Adipocyte (in vitro differentiated cells): ENCODE data around the gene OR51T1.
"Not testable (repeated sequence)": the region's sequence is repeated elsewhere in the genome, so short reads cannot be mapped to it uniquely, and the experiment has no call there.

Source experiments
- DNase-seq: peaks from one replicate; pipeline ENCODE4 v3.0.0-alpha.2; 2015; ENCODE audit warnings: low read depth
- H3K27me3 ChIP-seq: replicated peaks from 2 replicates; pipeline ENCODE4 v1.7.0; 2013; ENCODE audit warnings: mild to moderate bottlenecking, low read length, moderate library complexity; ENCODE audit not compliant: control insufficient read depth, insufficient read depth
- H3K36me3 ChIP-seq: 2 replicates; pipeline ENCODE4 v1.7.0; 2013; ENCODE audit warnings: low read length, mild to moderate bottlenecking, moderate library complexity; ENCODE audit not compliant: control insufficient read depth, insufficient read depth, severe bottlenecking
- H3K4me1 ChIP-seq: 2 replicates; pipeline ENCODE4 v1.7.0; 2013; ENCODE audit warnings: mild to moderate bottlenecking, low read length, moderate library complexity; ENCODE audit not compliant: control insufficient read depth, insufficient read depth
- H3K4me3 ChIP-seq: 2 replicates; pipeline ENCODE4 v1.7.0; 2013; ENCODE audit warnings: mild to moderate bottlenecking, low read length, moderate library complexity
- H3K9ac ChIP-seq: 2 replicates; pipeline ENCODE4 v1.7.0; 2013; ENCODE audit warnings: mild to moderate bottlenecking, low read length, moderate library complexity
- H3K9me3 ChIP-seq: 2 replicates; pipeline ENCODE4 v1.7.0; 2013; ENCODE audit warnings: mild to moderate bottlenecking, low read length, moderate library complexity; ENCODE audit not compliant: control insufficient read depth

Gene OR51T1, protein sequence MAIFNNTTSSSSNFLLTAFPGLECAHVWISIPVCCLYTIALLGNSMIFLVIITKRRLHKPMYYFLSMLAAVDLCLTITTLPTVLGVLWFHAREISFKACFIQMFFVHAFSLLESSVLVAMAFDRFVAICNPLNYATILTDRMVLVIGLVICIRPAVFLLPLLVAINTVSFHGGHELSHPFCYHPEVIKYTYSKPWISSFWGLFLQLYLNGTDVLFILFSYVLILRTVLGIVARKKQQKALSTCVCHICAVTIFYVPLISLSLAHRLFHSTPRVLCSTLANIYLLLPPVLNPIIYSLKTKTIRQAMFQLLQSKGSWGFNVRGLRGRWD

DNA sequence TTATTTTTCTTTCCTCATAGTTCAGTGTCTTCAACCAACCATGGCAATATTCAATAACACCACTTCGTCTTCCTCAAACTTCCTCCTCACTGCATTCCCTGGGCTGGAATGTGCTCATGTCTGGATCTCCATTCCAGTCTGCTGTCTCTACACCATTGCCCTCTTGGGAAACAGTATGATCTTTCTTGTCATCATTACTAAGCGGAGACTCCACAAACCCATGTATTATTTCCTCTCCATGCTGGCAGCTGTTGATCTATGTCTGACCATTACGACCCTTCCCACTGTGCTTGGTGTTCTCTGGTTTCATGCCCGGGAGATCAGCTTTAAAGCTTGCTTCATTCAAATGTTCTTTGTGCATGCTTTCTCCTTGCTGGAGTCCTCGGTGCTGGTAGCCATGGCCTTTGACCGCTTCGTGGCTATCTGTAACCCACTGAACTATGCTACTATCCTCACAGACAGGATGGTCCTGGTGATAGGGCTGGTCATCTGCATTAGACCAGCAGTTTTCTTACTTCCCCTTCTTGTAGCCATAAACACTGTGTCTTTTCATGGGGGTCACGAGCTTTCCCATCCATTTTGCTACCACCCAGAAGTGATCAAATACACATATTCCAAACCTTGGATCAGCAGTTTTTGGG is at the start of gene OR51T1:
TSS of gene OR51T1 (plus strand) at position 41 of the 641 bp plus-strand sequence. CDS start at position 41, 0 bp downstream.
- DNase-seq, result no peak
- H3K9ac ChIP-seq, result no peak within 1 kb of the TSS
- H3K4me3 ChIP-seq, result no peak within 1 kb of the TSS
- H3K9me3 ChIP-seq, result no peaks in the 10 kb centered on the region
- H3K36me3 ChIP-seq, result no peaks in the 10 kb centered on the region
- H3K4me1 ChIP-seq, result peaks cover 7% of the 10 kb centered on the region
- no peaks in the 10 kb centered on the region for H3K27me3 ChIP-seq

DNA sequence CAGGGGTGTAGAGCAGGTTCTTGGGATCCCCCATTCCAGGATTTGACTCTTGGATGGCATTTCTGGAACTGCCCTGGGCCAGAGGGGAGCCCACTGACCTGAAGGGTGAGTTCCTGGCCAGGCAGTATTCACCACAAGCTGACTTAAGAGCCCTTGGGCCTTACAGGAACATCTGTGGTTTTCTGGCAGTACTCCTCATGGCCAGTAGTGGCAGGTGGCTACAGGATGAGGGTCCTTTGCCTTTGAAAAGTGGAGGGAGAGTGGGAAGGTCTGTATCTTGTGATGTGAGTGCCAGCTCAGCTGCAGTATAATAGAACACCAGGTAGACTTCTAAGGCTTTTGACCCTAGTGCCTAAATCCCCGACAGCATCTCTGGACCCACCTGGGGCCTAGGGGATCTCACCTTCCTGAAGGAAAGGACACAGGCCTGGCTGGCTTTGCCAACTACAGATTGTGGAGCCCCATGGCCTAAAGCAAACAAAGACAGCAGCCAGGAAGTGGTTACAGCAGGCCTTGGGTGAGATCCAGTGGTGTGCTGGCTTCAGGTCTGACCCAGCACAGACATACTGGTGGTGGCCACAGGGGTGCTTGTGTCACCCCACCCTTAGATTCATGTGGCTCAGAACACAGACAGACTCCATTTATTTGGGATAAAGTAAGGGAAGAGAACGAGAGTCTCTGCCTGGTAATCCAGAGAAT is 41.7 kb upstream of the OR51T1 start:
- Histone ChIP-seq H3K27me3 (no peaks in the 10 kb centered on the region), H3K4me3 (no peak overlapping the region), H3K9me3 (no peaks in the 10 kb centered on the region), H3K9ac (no peak overlapping the region), H3K36me3 (no peaks in the 10 kb centered on the region), H3K4me1 (no peaks in the 10 kb centered on the region)
- no peak for DNase-seq

DNA sequence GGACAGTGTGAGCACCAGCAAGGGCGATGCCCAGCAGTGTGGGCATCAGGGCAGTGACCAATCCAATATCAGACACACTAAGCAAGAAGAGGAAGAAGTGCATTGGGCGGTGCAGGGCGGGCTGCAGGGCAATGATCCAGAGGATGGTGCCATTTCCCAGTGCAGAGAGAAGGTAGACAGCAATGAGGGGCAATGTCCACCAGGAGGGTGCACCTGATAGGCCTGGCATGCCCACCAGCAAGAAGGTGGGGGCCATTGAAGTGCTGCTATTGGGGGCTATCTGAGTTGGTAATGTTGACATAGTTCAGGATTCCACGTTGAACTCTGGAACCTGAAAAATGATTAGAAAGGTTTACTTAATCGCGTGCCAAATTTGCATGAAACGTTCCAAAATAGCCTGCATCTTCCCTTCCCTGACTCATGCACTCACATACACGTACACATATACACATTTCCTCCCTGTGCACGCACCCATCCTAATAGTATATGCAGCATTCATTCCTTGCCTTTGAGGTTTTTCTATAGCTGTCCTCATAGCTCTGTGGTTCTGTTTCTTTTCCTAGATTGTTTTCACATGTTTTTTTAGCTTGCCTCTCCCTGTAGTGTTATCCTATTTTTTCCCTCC is 32.7 kb upstream of the OR51T1 start, which contains the start of gene OR51S1:
TSS of gene OR51S1 (minus strand) at position 301 of the 625 bp plus-strand sequence. CDS start at position 301, 0 bp downstream.
- Histone ChIP-seq H3K27me3 (no peaks in the 10 kb centered on the region), H3K4me1 (no peaks in the 10 kb centered on the region), H3K36me3 (no peaks in the 10 kb centered on the region), H3K4me3 (no peak within 1 kb of the TSS), H3K9ac (no peak within 1 kb of the TSS), H3K9me3 (no peaks in the 10 kb centered on the region)
- DNase-seq, result no peak

DNA sequence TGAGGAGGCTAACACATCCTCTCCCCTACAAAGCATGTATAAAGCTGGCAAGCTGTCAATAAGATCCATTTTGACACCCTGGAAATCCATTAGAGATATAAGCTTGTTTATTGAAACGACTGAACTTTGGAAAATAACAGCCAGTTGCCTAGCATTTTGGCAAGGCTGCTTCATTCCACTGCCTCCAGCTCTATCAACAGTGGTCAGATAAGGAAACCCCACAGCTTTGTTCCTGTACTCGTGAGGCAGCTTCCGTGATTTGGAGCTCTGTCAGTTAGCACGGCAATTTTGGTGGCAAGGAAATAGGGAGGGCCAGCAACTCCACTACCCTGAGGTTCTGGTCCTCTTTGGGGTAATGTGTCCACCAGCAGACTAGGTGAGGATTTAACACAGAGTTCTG is 30.7 kb upstream of the OR51T1 start:
- no peak overlapping the region for H3K4me3 ChIP-seq
- H3K9me3 ChIP-seq, result no peaks in the 10 kb centered on the region
- no peak for DNase-seq
- no peaks in the 10 kb centered on the region for H3K4me1 ChIP-seq
- no peaks in the 10 kb centered on the region for H3K27me3 ChIP-seq
- no peak overlapping the region for H3K9ac ChIP-seq
- H3K36me3 ChIP-seq, result no peaks in the 10 kb centered on the region

DNA sequence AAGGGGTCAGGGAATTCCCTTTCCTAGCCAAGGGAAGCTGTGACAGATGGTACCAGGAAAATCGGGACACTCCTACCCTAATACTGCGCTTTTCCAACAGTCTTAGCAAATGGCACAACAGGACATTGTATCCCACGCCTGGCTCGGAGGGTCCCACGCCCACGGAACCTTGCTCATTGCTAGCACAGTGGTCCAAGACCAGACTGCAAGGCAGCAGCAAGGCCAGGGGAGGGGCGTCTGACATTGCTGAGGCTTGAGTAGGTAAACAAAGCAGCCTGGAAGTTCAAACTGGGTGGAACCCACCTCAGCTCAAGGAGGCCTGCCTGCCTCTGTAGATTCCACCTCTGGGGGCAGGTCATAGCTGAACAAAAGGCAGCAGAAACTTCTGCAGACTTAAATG is 27.4 kb upstream of the OR51T1 start:
- H3K27me3 ChIP-seq, H3K36me3 ChIP-seq, DNase-seq, H3K4me3 ChIP-seq, H3K4me1 ChIP-seq, H3K9ac ChIP-seq, H3K9me3 ChIP-seq: not testable (repeated sequence)

DNA sequence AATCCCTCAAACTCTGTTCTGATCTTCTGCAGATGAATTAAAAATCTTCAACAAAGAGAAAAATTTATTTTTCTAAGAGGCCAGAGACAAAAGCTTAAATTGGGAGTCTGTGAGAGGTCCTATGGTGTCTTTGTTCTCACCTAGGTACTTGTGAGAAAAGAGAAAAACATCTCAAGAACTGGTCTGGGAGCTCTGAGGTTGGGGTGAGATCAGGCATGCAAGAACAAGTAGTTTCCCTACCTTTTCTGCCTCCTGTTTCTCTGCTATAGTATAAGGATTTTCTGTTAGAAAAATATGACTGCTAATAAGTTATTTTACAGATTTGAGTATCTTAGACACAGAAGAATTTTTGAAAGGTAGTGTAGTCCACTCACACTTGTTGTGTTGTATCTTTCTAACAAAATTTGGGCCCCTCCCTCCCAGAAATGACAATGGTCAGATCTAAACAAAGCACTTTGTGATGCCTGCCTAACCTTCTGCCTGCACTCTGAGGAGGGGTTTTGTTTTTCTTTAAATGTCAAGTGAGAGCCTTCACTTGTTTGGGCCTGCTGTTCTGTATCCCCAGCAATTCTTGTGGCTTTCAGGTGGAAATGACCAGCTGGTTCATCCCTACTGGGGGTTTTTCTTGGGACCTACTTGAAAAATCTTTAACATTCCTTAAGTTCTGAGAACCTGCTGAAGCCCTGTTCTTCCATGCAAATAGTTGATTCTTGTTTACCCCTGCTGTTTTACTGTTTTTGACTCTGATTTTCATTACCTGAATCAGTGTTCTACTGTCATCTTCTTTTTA is 19.1 kb upstream of the OR51T1 start:
- no peak for DNase-seq
- H3K4me1 ChIP-seq, result no peaks in the 10 kb centered on the region
- no peaks in the 10 kb centered on the region for H3K9me3 ChIP-seq
- H3K27me3 ChIP-seq, result no peaks in the 10 kb centered on the region
- no peak overlapping the region for H3K9ac ChIP-seq
- no peak overlapping the region for H3K4me3 ChIP-seq
- no peaks in the 10 kb centered on the region for H3K36me3 ChIP-seq

DNA sequence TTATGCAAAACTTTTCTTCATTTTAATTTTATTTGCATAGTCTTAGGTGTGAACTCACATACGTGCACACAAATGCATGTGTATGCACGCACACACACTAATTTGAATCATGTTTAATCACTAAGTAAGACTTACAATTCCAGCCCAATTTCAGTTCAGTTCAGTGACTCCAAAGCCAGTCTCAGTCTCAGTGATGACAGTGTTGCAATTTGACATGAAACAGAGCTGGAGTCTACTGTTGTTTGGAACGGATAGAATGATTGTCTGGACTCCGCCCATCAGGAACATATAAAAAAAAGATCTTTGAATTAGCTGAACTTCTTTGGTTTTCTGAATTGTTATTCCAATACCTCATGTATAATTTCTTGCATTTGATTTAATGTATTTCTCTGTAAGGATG is 17.8 kb upstream of the OR51T1 start:
- no peaks in the 10 kb centered on the region for H3K36me3 ChIP-seq
- no peaks in the 10 kb centered on the region for H3K4me1 ChIP-seq
- DNase-seq, result no peak
- no peaks in the 10 kb centered on the region for H3K27me3 ChIP-seq
- H3K4me3 ChIP-seq, result no peak overlapping the region
- H3K9ac ChIP-seq, result no peak overlapping the region
- H3K9me3 ChIP-seq, result no peaks in the 10 kb centered on the region

DNA sequence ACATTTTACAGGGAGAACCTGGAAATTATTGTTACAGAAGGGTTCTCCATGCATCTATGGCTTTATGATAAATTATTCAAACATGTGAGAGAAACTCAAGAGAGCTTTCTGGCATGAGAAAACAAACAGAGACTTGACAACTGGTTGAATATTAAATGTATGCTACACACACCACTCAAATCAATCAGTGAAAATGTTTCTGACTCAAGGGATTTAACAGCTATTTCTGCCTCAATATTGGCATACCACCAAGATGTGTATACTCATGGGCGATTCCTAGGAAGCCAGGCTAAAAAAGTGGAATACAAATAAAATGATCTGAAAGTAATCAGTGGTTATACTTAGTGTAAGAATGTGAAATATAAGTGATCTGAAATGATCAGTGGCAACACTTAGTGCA is 15.8 kb upstream of the OR51T1 start:
- Histone ChIP-seq H3K9me3 (no peaks in the 10 kb centered on the region), H3K4me1 (no peaks in the 10 kb centered on the region), H3K9ac (no peak overlapping the region), H3K4me3 (no peak overlapping the region), H3K27me3 (no peaks in the 10 kb centered on the region), H3K36me3 (no peaks in the 10 kb centered on the region)
- DNase-seq, result no peak

DNA sequence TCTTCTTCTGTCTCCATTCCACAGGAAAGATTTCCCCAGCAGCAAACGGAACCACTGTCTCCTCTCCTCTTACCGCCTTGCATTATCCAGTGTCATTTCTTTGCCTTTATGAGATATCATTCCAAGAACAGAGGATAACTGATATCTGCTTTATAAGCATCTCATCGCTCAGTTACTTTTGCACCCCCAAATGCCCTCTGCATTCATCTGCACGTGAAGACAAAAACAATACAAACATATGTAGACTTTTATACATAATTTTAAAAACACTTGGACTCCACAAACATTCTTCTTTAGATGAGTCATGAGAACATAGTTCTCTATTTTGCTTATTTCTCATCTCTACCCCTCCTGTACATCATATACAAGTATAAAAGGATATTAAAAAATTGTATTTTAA is 512 bp upstream of the OR51T1 start:
- Histone ChIP-seq H3K9me3 (no peaks in the 10 kb centered on the region), H3K9ac (no peak overlapping the region), H3K36me3 (no peaks in the 10 kb centered on the region), H3K4me3 (no peak overlapping the region), H3K4me1 (peaks cover 7% of the 10 kb centered on the region), H3K27me3 (no peaks in the 10 kb centered on the region)
- no peak for DNase-seq

DNA sequence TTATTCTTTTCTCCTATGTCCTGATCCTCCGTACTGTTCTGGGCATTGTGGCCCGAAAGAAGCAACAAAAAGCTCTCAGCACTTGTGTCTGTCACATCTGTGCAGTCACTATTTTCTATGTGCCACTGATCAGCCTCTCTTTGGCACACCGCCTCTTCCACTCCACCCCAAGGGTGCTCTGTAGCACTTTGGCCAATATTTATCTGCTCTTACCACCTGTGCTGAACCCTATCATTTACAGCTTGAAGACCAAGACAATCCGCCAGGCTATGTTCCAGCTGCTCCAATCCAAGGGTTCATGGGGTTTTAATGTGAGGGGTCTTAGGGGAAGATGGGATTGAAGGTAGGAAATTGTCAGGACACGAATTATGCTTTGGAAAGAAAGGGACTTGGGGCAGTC is 843 bp downstream of the OR51T1 start:
- no peak overlapping the region for H3K4me3 ChIP-seq
- DNase-seq, result no peak
- H3K9ac ChIP-seq, result no peak overlapping the region
- no peaks in the 10 kb centered on the region for H3K9me3 ChIP-seq
- H3K4me1 ChIP-seq, result peaks cover 7% of the 10 kb centered on the region
- H3K27me3 ChIP-seq, result no peaks in the 10 kb centered on the region
- no peaks in the 10 kb centered on the region for H3K36me3 ChIP-seq
